Astrocyte (in vitro differentiated cells and primary cell): Measurements from ENCODE around the gene CEP128. TPM values are rescaled to one million over a fixed set of nuclear protein-coding genes. Genes with fewer than 3 reads are reported as not detected.

ENCODE experiments used
- DNase-seq: peaks from one replicate; pipeline ENCODE4 v3.0.0-alpha.2; 2010; ENCODE audit warnings: low read depth
- FAIRE-seq: peaks from 2 replicates; lab custom pipeline; 2011; peaks lifted over from hg19 to GRCh38; lab: Jason Lieb, UNC
- H2AFZ ChIP-seq: 2 replicates; pipeline ENCODE4 v1.6.0; 2012; ENCODE audit warnings: low read depth, low read length, inconsistent platforms
- H3K27ac ChIP-seq: 2 replicates; pipeline ENCODE4 v1.5.1; 2011; ENCODE audit warnings: low read depth, low read length, inconsistent platforms
- H3K27me3 ChIP-seq: 2 replicates; pipeline ENCODE4 v1.6.0; 2011; ENCODE audit warnings: low read length, inconsistent platforms; ENCODE audit not compliant: insufficient read depth
- H3K36me3 ChIP-seq: 2 replicates; pipeline ENCODE4 v1.5.1; 2011; ENCODE audit warnings: low read length, inconsistent platforms; ENCODE audit not compliant: insufficient read depth
- H3K4me1 ChIP-seq: 2 replicates; pipeline ENCODE4 v1.5.1; 2011; ENCODE audit warnings: low read length, inconsistent platforms; ENCODE audit not compliant: insufficient read depth
- H3K4me2 ChIP-seq: 2 replicates; pipeline ENCODE4 v1.6.0; 2012; ENCODE audit warnings: low read length, inconsistent platforms
- H3K4me3 ChIP-seq: 2 replicates; pipeline ENCODE4 v1.5.1; 2011; ENCODE audit warnings: low read depth, mild to moderate bottlenecking, low read length, inconsistent platforms; ENCODE audit not compliant: insufficient read depth
- H3K79me2 ChIP-seq: 2 replicates; pipeline ENCODE4 v1.6.0; 2012; ENCODE audit warnings: mild to moderate bottlenecking, low read length, inconsistent platforms; ENCODE audit not compliant: insufficient read depth
- H3K9ac ChIP-seq: 2 replicates; pipeline ENCODE4 v1.6.0; 2012; ENCODE audit warnings: mild to moderate bottlenecking, low read length, inconsistent platforms
- H3K9me3 ChIP-seq: 2 replicates; pipeline ENCODE4 v1.5.1; 2012; ENCODE audit warnings: low read depth, mild to moderate bottlenecking, low read length, inconsistent platforms; ENCODE audit not compliant: insufficient read depth
- H4K20me1 ChIP-seq: 2 replicates; pipeline ENCODE4 v1.6.0; 2012; ENCODE audit warnings: low read length, inconsistent platforms; ENCODE audit not compliant: insufficient read depth
- H3K27ac Mint-ChIP-seq: one replicate; pipeline ENCODE4 v1.8.0; 2021; ENCODE audit warnings: mild to moderate bottlenecking, mixed read lengths; ENCODE audit not compliant: unreplicated experiment
- H3K27me3 Mint-ChIP-seq: one replicate; pipeline ENCODE4 v1.8.0; 2021; ENCODE audit warnings: low read depth, mixed read lengths; ENCODE audit not compliant: unreplicated experiment
- H3K36me3 Mint-ChIP-seq: one replicate; pipeline ENCODE4 v1.8.0; 2021; ENCODE audit warnings: low read depth, mixed read lengths; ENCODE audit not compliant: unreplicated experiment
- H3K4me1 Mint-ChIP-seq: one replicate; pipeline ENCODE4 v1.8.0; 2021; ENCODE audit warnings: low read depth, mixed read lengths; ENCODE audit not compliant: unreplicated experiment
- H3K4me3 Mint-ChIP-seq: one replicate; pipeline ENCODE4 v1.8.0; 2021; ENCODE audit warnings: mild to moderate bottlenecking, moderate library complexity, mixed read lengths; ENCODE audit not compliant: unreplicated experiment
- H3K9me3 Mint-ChIP-seq: one replicate; pipeline ENCODE4 v1.8.0; 2021; ENCODE audit warnings: mild to moderate bottlenecking, mixed read lengths; ENCODE audit not compliant: unreplicated experiment
- EZH2 ChIP-seq: IDR thresholded peaks from 2 replicates; pipeline ENCODE4 v1.6.1; 2012; ENCODE audit warnings: mild to moderate bottlenecking, low read length, inconsistent platforms; ENCODE audit not compliant: insufficient read depth
- total RNA-seq: library from RNA; stranded (reverse); gene quantifications from 2 replicates; pipeline ENCODE4 v1.2.1, GENCODE V29; 2021
- TF ChIP-seq, protein P1 (sequence below): IDR thresholded peaks from 2 replicates; pipeline ENCODE4 v1.5.1; 2011; ENCODE audit warnings: low read depth, mild to moderate bottlenecking, inconsistent platforms, low read length, moderate library complexity; ENCODE audit not compliant: insufficient read depth

The CEP128 gene
- total RNA-seq, 1 donor from 2014 or later = 6.4 TPM

DNA sequence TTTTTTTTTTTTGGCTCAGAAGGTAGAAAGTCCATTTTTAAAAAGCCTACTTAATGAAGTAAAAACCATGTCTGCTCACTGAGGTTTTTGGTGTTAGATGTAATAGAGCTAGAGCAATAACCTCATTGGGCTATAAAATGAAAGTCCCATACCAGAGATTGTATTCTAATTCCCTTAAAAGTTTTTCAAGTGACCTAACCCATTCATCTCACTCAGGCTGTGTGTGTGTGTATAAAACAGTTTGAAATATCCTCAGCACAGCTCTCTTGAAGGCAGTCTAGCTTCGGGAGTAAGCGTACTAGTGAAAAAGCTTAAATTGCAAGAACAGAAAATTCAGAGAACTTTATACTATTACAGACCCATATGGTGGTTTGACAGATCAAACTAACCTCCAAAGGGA, 313.8 kb downstream of the CEP128 start:
- no peaks in the 10 kb centered on the region for H3K4me1 Mint-ChIP-seq
- H3K79me2 ChIP-seq = no peaks in the 10 kb centered on the region
- H3K9me3 Mint-ChIP-seq = no peaks in the 10 kb centered on the region
- FAIRE-seq (no peak), DNase-seq (peak; percentile 36)
- H3K9me3 ChIP-seq = no peaks in the 10 kb centered on the region
- H3K9ac ChIP-seq = no peak overlapping the region
- no peak overlapping the region for H3K27ac ChIP-seq
- no peaks in the 10 kb centered on the region for H3K27me3 Mint-ChIP-seq
- H3K4me3 Mint-ChIP-seq = no peak overlapping the region
- H3K36me3 ChIP-seq = no peaks in the 10 kb centered on the region
- H3K27me3 ChIP-seq = no peaks in the 10 kb centered on the region
- no peak overlapping the region for H3K4me2 ChIP-seq
- H3K36me3 Mint-ChIP-seq = no peaks in the 10 kb centered on the region
- H4K20me1 ChIP-seq = no peaks in the 10 kb centered on the region
- H3K4me1 ChIP-seq = no peaks in the 10 kb centered on the region
- H3K4me3 ChIP-seq = no peak overlapping the region
- TF ChIP-seq, protein P1, sequence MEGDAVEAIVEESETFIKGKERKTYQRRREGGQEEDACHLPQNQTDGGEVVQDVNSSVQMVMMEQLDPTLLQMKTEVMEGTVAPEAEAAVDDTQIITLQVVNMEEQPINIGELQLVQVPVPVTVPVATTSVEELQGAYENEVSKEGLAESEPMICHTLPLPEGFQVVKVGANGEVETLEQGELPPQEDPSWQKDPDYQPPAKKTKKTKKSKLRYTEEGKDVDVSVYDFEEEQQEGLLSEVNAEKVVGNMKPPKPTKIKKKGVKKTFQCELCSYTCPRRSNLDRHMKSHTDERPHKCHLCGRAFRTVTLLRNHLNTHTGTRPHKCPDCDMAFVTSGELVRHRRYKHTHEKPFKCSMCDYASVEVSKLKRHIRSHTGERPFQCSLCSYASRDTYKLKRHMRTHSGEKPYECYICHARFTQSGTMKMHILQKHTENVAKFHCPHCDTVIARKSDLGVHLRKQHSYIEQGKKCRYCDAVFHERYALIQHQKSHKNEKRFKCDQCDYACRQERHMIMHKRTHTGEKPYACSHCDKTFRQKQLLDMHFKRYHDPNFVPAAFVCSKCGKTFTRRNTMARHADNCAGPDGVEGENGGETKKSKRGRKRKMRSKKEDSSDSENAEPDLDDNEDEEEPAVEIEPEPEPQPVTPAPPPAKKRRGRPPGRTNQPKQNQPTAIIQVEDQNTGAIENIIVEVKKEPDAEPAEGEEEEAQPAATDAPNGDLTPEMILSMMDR = no peak
- no peak for TF ChIP-seq EZH2
- H3K27ac Mint-ChIP-seq = no peak overlapping the region
- H2AFZ ChIP-seq = no peak overlapping the region

DNA sequence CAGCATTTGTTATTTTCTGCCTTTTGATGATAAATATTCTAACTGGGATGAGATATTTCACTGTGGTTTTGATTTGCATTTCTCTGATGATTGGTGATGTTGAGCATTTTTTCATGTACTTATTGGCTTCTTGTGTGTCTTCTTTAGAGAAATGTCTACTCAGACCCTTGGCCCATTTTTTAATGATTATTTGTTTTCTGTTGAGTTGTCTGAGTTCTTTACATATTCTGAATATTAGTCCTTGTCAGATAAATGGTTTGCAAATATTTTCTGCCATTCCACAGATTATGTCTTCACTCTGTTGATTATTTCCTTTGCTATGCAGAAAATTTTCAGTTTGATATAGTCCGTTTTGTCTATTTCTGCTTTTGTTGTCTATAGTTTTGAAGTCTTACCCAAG, 317.0 kb downstream of the CEP128 start:
- Mint-ChIP-seq H3K4me3 (no peak overlapping the region), H3K9me3 (no peaks in the 10 kb centered on the region)
- no peaks in the 10 kb centered on the region for H3K27me3 ChIP-seq

DNA sequence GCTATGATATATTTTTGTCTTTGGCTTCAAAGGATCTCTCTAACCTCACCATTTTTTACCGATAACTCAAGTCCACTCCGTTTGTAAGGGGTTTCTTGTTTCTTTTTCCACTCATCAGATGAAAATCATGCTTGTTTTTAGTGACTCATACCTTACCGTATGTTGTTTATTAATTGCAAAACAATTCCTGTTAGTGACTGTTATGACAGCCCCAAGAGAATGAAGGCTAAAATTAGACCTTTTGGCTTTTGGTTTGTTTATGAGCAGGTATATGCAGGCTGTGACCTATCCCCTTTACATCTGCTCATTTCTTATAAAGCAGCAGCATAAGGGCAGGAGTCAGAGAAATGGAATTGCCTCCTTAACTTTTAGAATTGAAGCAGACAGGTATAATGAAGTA, 319.8 kb downstream of the CEP128 start:
- Histone ChIP-seq H3K79me2 (no peaks in the 10 kb centered on the region), H3K4me3 (no peak overlapping the region), H3K9ac (no peak overlapping the region), H3K27ac (no peak overlapping the region), H3K9me3 (no peaks in the 10 kb centered on the region), H3K27me3 (no peaks in the 10 kb centered on the region), H3K4me2 (peak overlapping the region; percentile 42), H2AFZ (no peak overlapping the region), H3K36me3 (no peaks in the 10 kb centered on the region), H3K4me1 (peaks cover 3% of the 10 kb centered on the region), H4K20me1 (no peaks in the 10 kb centered on the region)
- peak; percentile 81 for DNase-seq
- Mint-ChIP-seq H3K27me3 (no peaks in the 10 kb centered on the region), H3K4me3 (no peak overlapping the region), H3K27ac (no peak overlapping the region), H3K36me3 (no peaks in the 10 kb centered on the region), H3K9me3 (no peaks in the 10 kb centered on the region), H3K4me1 (no peaks in the 10 kb centered on the region)
- TF ChIP-seq EZH2 = no peak
- TF ChIP-seq, protein P1 = no peak
- FAIRE-seq = no peak

More for the DNA sequence above, 317.0 kb downstream of the CEP128 start:
- Histone ChIP-seq H4K20me1 (no peaks in the 10 kb centered on the region), H3K79me2 (no peaks in the 10 kb centered on the region), H3K4me2 (no peak overlapping the region), H3K4me1 (peaks cover 3% of the 10 kb centered on the region), H3K36me3 (no peaks in the 10 kb centered on the region), H3K9me3 (no peaks in the 10 kb centered on the region), H3K9ac (no peak overlapping the region), H2AFZ (no peak overlapping the region), H3K27ac (no peak overlapping the region), H3K4me3 (no peak overlapping the region)
- TF ChIP-seq EZH2 = no peak
- TF ChIP-seq, protein P1 = no peak
- Mint-ChIP-seq H3K36me3 (no peaks in the 10 kb centered on the region), H3K27me3 (no peaks in the 10 kb centered on the region), H3K4me1 (no peaks in the 10 kb centered on the region), H3K27ac (no peak overlapping the region)
- FAIRE-seq (no peak), DNase-seq (peak; percentile 60)
